ENCODE results near the gene KCNQ1. TPM values are rescaled to one million over a fixed set of nuclear protein-coding genes. Genes with fewer than 3 reads are reported as not detected.

KCNQ1 gene
- total and polyA plus RNA-seq, 2 donors (not counting 1 experiment from before 2014, with no cell fraction given): 21.5 to 28.8 TPM

DNA sequence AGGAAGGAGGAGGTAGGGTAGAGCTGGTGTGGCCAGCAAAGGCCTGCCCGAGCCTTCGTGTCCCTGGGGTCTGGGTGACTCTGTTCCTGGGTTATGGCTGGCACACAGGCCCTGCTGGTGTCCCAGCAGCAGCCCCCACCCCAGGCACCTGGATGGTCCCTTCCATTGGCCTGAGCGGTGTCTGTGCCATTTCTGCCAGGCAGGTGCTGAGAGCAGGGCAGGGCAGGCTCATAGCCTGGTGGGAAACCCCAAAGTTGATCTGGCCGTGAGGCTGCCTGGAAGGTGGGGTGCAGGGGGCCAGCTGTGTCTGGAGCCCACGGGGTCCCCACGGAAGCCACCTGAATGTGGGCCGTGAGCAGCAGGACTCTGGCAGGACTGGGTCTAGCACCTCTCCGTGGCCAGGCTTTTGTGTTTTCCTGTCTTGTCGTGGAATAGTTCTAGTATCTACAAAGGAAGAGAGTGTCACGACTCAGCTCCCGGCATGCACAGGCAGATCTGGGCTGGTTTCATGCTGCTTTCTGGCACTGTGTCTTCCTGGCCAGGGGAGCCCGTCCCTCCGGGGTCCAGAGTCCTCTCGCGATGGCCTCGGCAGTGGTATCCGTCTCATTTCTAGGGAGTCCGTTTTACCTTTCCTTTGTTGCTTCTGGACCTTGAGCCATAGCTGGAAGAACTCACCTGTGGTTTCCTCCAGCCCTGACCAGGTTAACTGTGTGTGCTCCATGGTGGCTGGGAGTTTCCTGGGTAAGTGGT lies 83.7 kb downstream of the KCNQ1 start:
- WGBS (ENCODE audit: insufficient coverage): 92% methylated on average over 18 of the region's 18 CpGs
- peaks cover 0 to 11% of the 10 kb centered on the region in 2 experiments for H3K36me3 ChIP-seq (replicated peaks in 1 of 2; ENCODE audit: control extremely low read depth in 1 of 2, control insufficient read depth in 1 of 2, extremely low read depth in 1 of 2, insufficient read depth in 2 of 2, low read length in 1 of 2)
- H3K79me2 ChIP-seq (ENCODE audit: control insufficient read depth, insufficient read depth, low read length): peaks cover 10% of the 10 kb centered on the region
- H3K4me1 ChIP-seq (ENCODE audit: control insufficient read depth in 2 of 2, insufficient read depth in 2 of 2, low read length in 2 of 2): peaks cover 36 to 54% of the 10 kb centered on the region in 2 donors
- intact Hi-C loops (cut with micrococcal nuclease): loop anchor here (5.0 kb wide), 2 partner anchors 226 to 341 kb away; partner anchors contain the start of genes C11orf21 and TSPAN32
- H3K4me3 ChIP-seq (ENCODE audit: control extremely low read depth in 1 of 5, extremely low read depth in 1 of 5, insufficient read depth in 1 of 5, low read depth in 2 of 5, low read length in 4 of 5): no peak overlapping the region
- ChIA-PET CTCF (interaction anchor here (0.6 to 12.8 kb wide), 8 partner anchors 63 to 449 kb away, joined by 3 to 595 read pairs (median 6); partner anchors contain the start of genes CDKN1C, KCNQ1 and TRPM5), POLR2A (interaction anchor here (0.6 kb wide), 1 partner anchor 289 kb away, joined by 3 read pairs; no protein-coding TSS in a partner anchor)
- no peak for ATAC-seq (ENCODE audit: low read depth)
- DNase-seq: no peak
- H3K27ac Mint-ChIP-seq: peak overlapping the region; percentile 68
- H3K4me1 Mint-ChIP-seq: peaks cover 56% of the 10 kb centered on the region
- TF ChIP-seq, protein P1, sequence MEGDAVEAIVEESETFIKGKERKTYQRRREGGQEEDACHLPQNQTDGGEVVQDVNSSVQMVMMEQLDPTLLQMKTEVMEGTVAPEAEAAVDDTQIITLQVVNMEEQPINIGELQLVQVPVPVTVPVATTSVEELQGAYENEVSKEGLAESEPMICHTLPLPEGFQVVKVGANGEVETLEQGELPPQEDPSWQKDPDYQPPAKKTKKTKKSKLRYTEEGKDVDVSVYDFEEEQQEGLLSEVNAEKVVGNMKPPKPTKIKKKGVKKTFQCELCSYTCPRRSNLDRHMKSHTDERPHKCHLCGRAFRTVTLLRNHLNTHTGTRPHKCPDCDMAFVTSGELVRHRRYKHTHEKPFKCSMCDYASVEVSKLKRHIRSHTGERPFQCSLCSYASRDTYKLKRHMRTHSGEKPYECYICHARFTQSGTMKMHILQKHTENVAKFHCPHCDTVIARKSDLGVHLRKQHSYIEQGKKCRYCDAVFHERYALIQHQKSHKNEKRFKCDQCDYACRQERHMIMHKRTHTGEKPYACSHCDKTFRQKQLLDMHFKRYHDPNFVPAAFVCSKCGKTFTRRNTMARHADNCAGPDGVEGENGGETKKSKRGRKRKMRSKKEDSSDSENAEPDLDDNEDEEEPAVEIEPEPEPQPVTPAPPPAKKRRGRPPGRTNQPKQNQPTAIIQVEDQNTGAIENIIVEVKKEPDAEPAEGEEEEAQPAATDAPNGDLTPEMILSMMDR (IDR thresholded peaks at IDR 0.05): no peak
- TF ChIP-seq EZH2 (IDR thresholded peaks at IDR 0.05; ENCODE audit: borderline replicate concordance, insufficient read depth, low read depth, low read length, poor library complexity, severe bottlenecking): no peak
- no peaks in the 10 kb centered on the region for H3K9me3 ChIP-seq (ENCODE audit: control extremely low read depth in 1 of 3, control insufficient read depth in 2 of 3, insufficient read depth in 1 of 3, low read length in 2 of 3)
- H3K4me3 Mint-ChIP-seq: no peak overlapping the region
- no peaks in the 10 kb centered on the region for H3K9me3 Mint-ChIP-seq (ENCODE audit: insufficient read depth)
- no peak overlapping the region for H3K9ac ChIP-seq (ENCODE audit: low read length)
- H3K27me3 Mint-ChIP-seq: no peaks in the 10 kb centered on the region
- H2AFZ ChIP-seq (ENCODE audit: insufficient read depth, low read depth, low read length, poor library complexity, severe bottlenecking): no peak overlapping the region
- H3K27me3 ChIP-seq (replicated peaks in 1 of 4; ENCODE audit: control extremely low read depth in 1 of 4, control insufficient read depth in 3 of 4, insufficient read depth in 4 of 4, low read length in 3 of 4): peaks cover 0 to 5% (median 0%) of the 10 kb centered on the region in 4 experiments
- no peak overlapping the region for H3K4me2 ChIP-seq (replicated peaks; ENCODE audit: low read depth, low read length, poor library complexity, severe bottlenecking)
- H3K27ac ChIP-seq (ENCODE audit: low read length in 2 of 2): no peak overlapping the region
- peaks cover 44% of the 10 kb centered on the region for H4K20me1 ChIP-seq (ENCODE audit: control insufficient read depth, insufficient read depth, low read length, poor library complexity, severe bottlenecking)

DNA sequence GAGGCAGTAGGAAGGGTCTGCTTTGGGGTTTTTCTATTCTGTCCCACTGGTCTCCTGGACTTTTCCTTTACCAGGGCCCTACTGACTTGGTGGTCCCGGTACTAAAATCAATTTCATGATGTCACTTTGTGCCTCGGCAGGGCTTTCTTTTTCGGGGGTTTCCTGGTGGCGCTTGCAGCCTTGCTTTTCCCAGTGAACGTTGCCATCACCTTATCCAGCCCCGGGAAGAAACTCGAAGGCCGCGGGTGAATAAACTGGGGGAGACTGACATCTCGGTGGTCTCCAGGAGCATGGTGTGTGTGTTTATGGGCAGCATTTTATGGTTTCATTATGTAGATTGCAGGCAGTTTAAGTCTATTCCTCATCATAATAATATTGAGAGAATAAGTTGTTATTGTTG lies 84.4 kb downstream of the KCNQ1 start:
- ATAC-seq (ENCODE audit: low read depth) (no peak), DNase-seq (no peak)
- H3K79me2 ChIP-seq (ENCODE audit: control insufficient read depth, insufficient read depth, low read length): peaks cover 11% of the 10 kb centered on the region
- peaks cover 0 to 11% of the 10 kb centered on the region in 2 experiments for H3K36me3 ChIP-seq (replicated peaks in 1 of 2; ENCODE audit: control extremely low read depth in 1 of 2, control insufficient read depth in 1 of 2, extremely low read depth in 1 of 2, insufficient read depth in 2 of 2, low read length in 1 of 2)
- TF ChIP-seq, protein P1 (IDR thresholded peaks at IDR 0.05): no peak
- TF ChIP-seq EZH2 (IDR thresholded peaks at IDR 0.05; ENCODE audit: borderline replicate concordance, insufficient read depth, low read depth, low read length, poor library complexity, severe bottlenecking): no peak
- no peaks in the 10 kb centered on the region for H3K9me3 ChIP-seq (ENCODE audit: control extremely low read depth in 1 of 3, control insufficient read depth in 2 of 3, insufficient read depth in 1 of 3, low read length in 2 of 3)
- no peak overlapping the region for H3K4me2 ChIP-seq (replicated peaks; ENCODE audit: low read depth, low read length, poor library complexity, severe bottlenecking)
- CTCF ChIA-PET: interaction anchor here (0.6 to 12.8 kb wide), 6 partner anchors 82 to 449 kb away, joined by 3 to 595 read pairs (median 4); partner anchors contain the start of gene CDKN1C
- H3K4me3 ChIP-seq (ENCODE audit: control extremely low read depth in 1 of 5, extremely low read depth in 1 of 5, insufficient read depth in 1 of 5, low read depth in 2 of 5, low read length in 4 of 5): no peak overlapping the region
- H3K4me1 ChIP-seq (ENCODE audit: control insufficient read depth in 2 of 2, insufficient read depth in 2 of 2, low read length in 2 of 2): peaks cover 43 to 59% of the 10 kb centered on the region in 2 donors
- H2AFZ ChIP-seq (ENCODE audit: insufficient read depth, low read depth, low read length, poor library complexity, severe bottlenecking): no peak overlapping the region
- no peak overlapping the region for H3K27ac ChIP-seq (ENCODE audit: low read length in 2 of 2)
- Mint-ChIP-seq H3K9me3 (ENCODE audit: insufficient read depth) (no peaks in the 10 kb centered on the region), H3K27me3 (no peaks in the 10 kb centered on the region), H3K4me1 (peaks cover 56% of the 10 kb centered on the region), H3K4me3 (no peak overlapping the region), H3K27ac (peak overlapping the region; percentile 68)
- H3K27me3 ChIP-seq (replicated peaks in 1 of 4; ENCODE audit: control extremely low read depth in 1 of 4, control insufficient read depth in 3 of 4, insufficient read depth in 4 of 4, low read length in 3 of 4): peaks cover 0 to 12% (median 0%) of the 10 kb centered on the region in 4 experiments
- WGBS (ENCODE audit: insufficient coverage): 93% methylated on average over 6 of the region's 10 CpGs
- POLR2A ChIA-PET: interaction anchor here (0.6 kb wide), 1 partner anchor 289 kb away, joined by 3 read pairs; no protein-coding TSS in a partner anchor
- H3K9ac ChIP-seq (ENCODE audit: low read length): no peak overlapping the region
- peaks cover 49% of the 10 kb centered on the region for H4K20me1 ChIP-seq (ENCODE audit: control insufficient read depth, insufficient read depth, low read length, poor library complexity, severe bottlenecking)
- intact Hi-C loops (cut with micrococcal nuclease): loop anchor here (5.0 kb wide), 2 partner anchors 227 to 342 kb away; partner anchors contain the start of genes C11orf21 and TSPAN32

All from B cell (primary cell).